HepG2 (cell line): ENCODE results near the gene KLF3. TPM values are rescaled to one million over a fixed set of nuclear protein-coding genes. Genes with fewer than 3 reads are reported as not detected.

Source experiments
- AGO1 ChIP-seq: fragments of 200-400 bp; formaldehyde crosslinking; IDR thresholded peaks from 2 replicates; pipeline ENCODE4 v1.6.1; 2017; ENCODE audit warnings: mild to moderate bottlenecking, low read depth, low read length, moderate library complexity; ENCODE audit not compliant: poor library complexity, severe bottlenecking
- DMAP1 ChIP-seq: IDR thresholded peaks from 2 replicates; pipeline ENCODE4 v1.6.1; 2016
- NFYC ChIP-seq: IDR thresholded peaks from 2 replicates; pipeline ENCODE4 v1.6.1; 2016; ENCODE audit warnings: missing genetic modification reagents, missing compliant biosample characterization
- NONO ChIP-seq, 2 experiments: fragments of 450-650 bp in 1 of 2; sonication (generic) in 1 of 2; formaldehyde crosslinking in 1 of 2; IDR thresholded peaks in 1 of 2; conservative IDR thresholded peaks in 1 of 2; 2 replicates each; pipeline versions ENCODE4 v1.6.1 to v1.8.0; 2017 to 2022; ENCODE audit warnings: mild to moderate bottlenecking in 1 of 2, missing genetic modification reagents in 1 of 2, moderate library complexity in 1 of 2
- PHF21A ChIP-seq: sonication (generic); formaldehyde crosslinking; IDR thresholded peaks from 2 replicates; pipeline ENCODE4 v1.5.0; 2020; ENCODE audit warnings: mild to moderate bottlenecking, missing genetic modification reagents
- POLR2G ChIP-seq: fragments of 200-400 bp; formaldehyde crosslinking; IDR thresholded peaks from 2 replicates; pipeline ENCODE4 v1.6.1; 2018; ENCODE audit warnings: mild to moderate bottlenecking, low read depth, low read length, moderate library complexity
- RBM22 ChIP-seq: fragments of 200-400 bp; formaldehyde crosslinking; optimal IDR thresholded peaks from 2 replicates; pipeline ENCODE3; 2017; ENCODE audit warnings: mild to moderate bottlenecking, low read length, moderate library complexity
- REPIN1 ChIP-seq: sonication (generic); formaldehyde crosslinking; IDR thresholded peaks from 2 replicates; pipeline ENCODE4 v1.8.0; 2022; ENCODE audit warnings: missing genetic modification reagents, low read depth, mild to moderate bottlenecking, borderline replicate concordance
- SRSF1 ChIP-seq: fragments of 200-400 bp; formaldehyde crosslinking; optimal IDR thresholded peaks from 2 replicates; pipeline ENCODE3; 2017; ENCODE audit warnings: mild to moderate bottlenecking, low read depth, low read length, moderate library complexity
- TOPORS ChIP-seq: sonication (generic); formaldehyde crosslinking; IDR thresholded peaks from 2 replicates; pipeline ENCODE4 v1.8.0; 2023; ENCODE audit warnings: mild to moderate bottlenecking, missing genetic modification reagents
- ZFY ChIP-seq: sonication (generic); formaldehyde crosslinking; IDR thresholded peaks from 2 replicates; pipeline ENCODE4 v1.4.0; 2020; ENCODE audit warnings: missing genetic modification reagents
- ZNF180 ChIP-seq: sonication (generic); formaldehyde crosslinking; IDR thresholded peaks from 2 replicates; pipeline ENCODE4 v1.4.0; 2020; ENCODE audit warnings: low read depth, missing genetic modification reagents, borderline replicate concordance
- ZNF3 ChIP-seq: IDR thresholded peaks from 2 replicates; pipeline ENCODE4 v1.7.0; 2017; ENCODE audit warnings: inconsistent platforms
- ZNF496 ChIP-seq: sonication (generic); formaldehyde crosslinking; IDR thresholded peaks from 2 replicates; pipeline ENCODE4 v1.8.1; 2023; ENCODE audit warnings: mild to moderate bottlenecking, moderate library complexity, missing genetic modification reagents; ENCODE audit not compliant: insufficient replicate concordance
- ZNF670 ChIP-seq: sonication (generic); formaldehyde crosslinking; IDR thresholded peaks from 2 replicates; pipeline ENCODE4 v1.8.0; 2022; ENCODE audit warnings: mild to moderate bottlenecking, missing genetic modification reagents, borderline replicate concordance
- ZNF766 ChIP-seq: sonication (generic); formaldehyde crosslinking; IDR thresholded peaks from 2 replicates; pipeline ENCODE4 v1.5.0; 2020; ENCODE audit warnings: missing genetic modification reagents, borderline replicate concordance
- ZNF782 ChIP-seq: sonication (generic); formaldehyde crosslinking; IDR thresholded peaks from 2 replicates; pipeline ENCODE4 v1.4.0; 2020; ENCODE audit warnings: missing genetic modification reagents, mild to moderate bottlenecking, borderline replicate concordance
- polyA plus RNA-seq, 8 experiments: library from polyadenylated mRNA; depleted of rRNA in 3 of 8; stranded (reverse) in 7 of 8; unstranded in 1 of 8; fragments of >200 nt; fragmentation: Illumina TruSeq in 4 of 8; extraction: Trizol in 4 of 8; gene quantifications; 2 replicates each; pipeline versions ENCODE4 v1.2.1 to v1.2.3, GENCODE V29; 2011 to 2016; ENCODE audit warnings: low read depth in 4 of 8, missing spikeins in 1 of 8, mixed read lengths in 1 of 8; ENCODE audit not compliant: insufficient read depth in 1 of 8
- total RNA-seq, 5 experiments: library from RNA; depleted of rRNA; stranded (reverse); fragments of >200 nt; fragmentation: Illumina TruSeq; extraction: Trizol; gene quantifications; 2 replicates each; pipeline ENCODE4 v1.2.3, GENCODE V29; 2016; ENCODE audit warnings: low read depth in 1 of 5
- TF ChIP-seq, protein P1 (sequence below): sonication (generic); formaldehyde crosslinking; IDR thresholded peaks from 2 replicates; pipeline ENCODE4 v1.4.0; 2020; ENCODE audit warnings: mild to moderate bottlenecking, missing genetic modification reagents
- TF ChIP-seq, protein P2 (sequence below): sonication (generic); formaldehyde crosslinking; IDR thresholded peaks from 2 replicates; pipeline ENCODE4 v1.8.1; 2023; ENCODE audit warnings: missing genetic modification reagents, inconsistent platforms, borderline replicate concordance
- TF ChIP-seq, protein P3 (sequence below): sonication (generic); formaldehyde crosslinking; IDR thresholded peaks from 2 replicates; pipeline ENCODE4 v1.5.1; 2020; ENCODE audit warnings: missing genetic modification reagents, mild to moderate bottlenecking, borderline replicate concordance
- TF ChIP-seq, protein P4 (sequence below): sonication (generic); formaldehyde crosslinking; conservative IDR thresholded peaks from 2 replicates; pipeline ENCODE4 v1.8.0; 2022; ENCODE audit warnings: missing genetic modification reagents

Gene KLF3
- total and polyA plus RNA-seq, 2 of the 13 experiments (the other 11 are each of a cell fraction or from before 2014, with no cell fraction given): 29.1 to 37.8 TPM

DNA sequence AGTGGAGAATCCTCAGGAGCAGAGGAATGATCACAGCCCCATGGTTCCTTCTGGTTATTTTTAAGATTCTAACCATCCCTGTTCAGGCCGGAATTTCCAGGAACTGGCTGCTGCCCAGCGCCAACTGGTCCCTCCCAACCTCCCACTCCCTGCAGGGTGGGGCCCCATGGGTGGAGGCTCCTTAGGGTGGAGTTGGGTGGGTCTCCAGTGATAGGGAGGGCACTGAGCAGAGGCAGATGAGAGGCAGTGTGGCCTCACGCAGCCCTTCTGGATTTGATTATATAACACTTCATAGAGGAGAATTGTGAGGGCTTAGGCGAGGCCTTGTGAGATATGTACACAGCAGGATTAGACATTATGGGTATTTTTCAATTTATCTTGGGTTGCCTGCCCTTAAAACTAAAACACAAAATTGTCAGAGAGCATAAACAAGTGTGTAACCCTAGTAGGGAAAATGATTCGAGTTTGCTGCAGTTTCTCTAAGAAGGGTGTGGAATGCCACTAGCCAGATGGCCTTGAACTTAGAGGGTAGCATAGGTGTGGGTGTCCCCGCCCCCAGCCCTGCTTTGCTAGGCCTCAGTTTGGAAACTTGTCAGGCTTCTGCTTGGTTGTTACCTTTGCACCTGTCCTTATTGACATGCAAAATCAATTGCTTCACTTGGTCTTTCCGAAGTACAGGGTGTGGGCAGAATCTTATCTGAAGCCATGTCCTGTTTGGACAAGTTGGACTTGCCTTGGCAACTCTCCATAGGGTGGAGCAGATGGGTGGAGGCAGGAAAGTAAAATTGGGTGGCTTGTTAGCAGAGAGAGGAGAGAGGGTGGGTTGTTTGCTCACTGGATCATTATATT lies 9.4 kb downstream of the KLF3 start (continued):
- TF ChIP-seq NONO (IDR thresholded peaks at IDR 0.05): no peak
- peak; percentile 96 for TF ChIP-seq NONO (CRISPR knock-in tag; conservative IDR thresholded peaks at IDR 0.05)
- TF ChIP-seq ZNF180: no peak
- TF ChIP-seq DMAP1: peak; percentile 75; the same call in 1 of the 2 replicates
- peak; percentile 92; the same call in 1 of the 2 replicates for TF ChIP-seq REPIN1 (CRISPR knock-in tag)
- no peak for TF ChIP-seq ZNF766
- peak; percentile 80 for TF ChIP-seq POLR2G
- no peak for TF ChIP-seq SRSF1
- no peak for TF ChIP-seq ZNF782 (CRISPR knock-in tag)
- no peak for TF ChIP-seq ZNF3 (CRISPR knock-in tag)
- TF ChIP-seq ZNF496 (CRISPR knock-in tag): no peak
- TF ChIP-seq ZNF670: no peak; the same call in 1 of the 2 replicates
- peak; percentile 100 for TF ChIP-seq RBM22
- TF ChIP-seq, protein P1, sequence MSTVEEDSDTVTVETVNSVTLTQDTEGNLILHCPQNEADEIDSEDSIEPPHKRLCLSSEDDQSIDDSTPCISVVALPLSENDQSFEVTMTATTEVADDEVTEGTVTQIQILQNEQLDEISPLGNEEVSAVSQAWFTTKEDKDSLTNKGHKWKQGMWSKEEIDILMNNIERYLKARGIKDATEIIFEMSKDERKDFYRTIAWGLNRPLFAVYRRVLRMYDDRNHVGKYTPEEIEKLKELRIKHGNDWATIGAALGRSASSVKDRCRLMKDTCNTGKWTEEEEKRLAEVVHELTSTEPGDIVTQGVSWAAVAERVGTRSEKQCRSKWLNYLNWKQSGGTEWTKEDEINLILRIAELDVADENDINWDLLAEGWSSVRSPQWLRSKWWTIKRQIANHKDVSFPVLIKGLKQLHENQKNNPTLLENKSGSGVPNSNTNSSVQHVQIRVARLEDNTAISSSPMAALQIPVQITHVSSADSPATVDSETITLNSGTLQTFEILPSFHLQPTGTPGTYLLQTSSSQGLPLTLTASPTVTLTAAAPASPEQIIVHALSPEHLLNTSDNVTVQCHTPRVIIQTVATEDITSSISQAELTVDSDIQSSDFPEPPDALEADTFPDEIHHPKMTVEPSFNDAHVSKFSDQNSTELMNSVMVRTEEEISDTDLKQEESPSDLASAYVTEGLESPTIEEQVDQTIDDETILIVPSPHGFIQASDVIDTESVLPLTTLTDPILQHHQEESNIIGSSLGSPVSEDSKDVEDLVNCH (CRISPR knock-in tag): no peak
- TF ChIP-seq, protein P2, sequence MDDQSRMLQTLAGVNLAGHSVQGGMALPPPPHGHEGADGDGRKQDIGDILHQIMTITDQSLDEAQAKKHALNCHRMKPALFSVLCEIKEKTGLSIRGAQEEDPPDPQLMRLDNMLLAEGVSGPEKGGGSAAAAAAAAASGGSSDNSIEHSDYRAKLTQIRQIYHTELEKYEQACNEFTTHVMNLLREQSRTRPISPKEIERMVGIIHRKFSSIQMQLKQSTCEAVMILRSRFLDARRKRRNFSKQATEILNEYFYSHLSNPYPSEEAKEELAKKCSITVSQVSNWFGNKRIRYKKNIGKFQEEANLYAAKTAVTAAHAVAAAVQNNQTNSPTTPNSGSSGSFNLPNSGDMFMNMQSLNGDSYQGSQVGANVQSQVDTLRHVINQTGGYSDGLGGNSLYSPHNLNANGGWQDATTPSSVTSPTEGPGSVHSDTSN: no peak
- peak; percentile 80 for TF ChIP-seq ZFY
- TF ChIP-seq TOPORS: no peak
- TF ChIP-seq, protein P3, sequence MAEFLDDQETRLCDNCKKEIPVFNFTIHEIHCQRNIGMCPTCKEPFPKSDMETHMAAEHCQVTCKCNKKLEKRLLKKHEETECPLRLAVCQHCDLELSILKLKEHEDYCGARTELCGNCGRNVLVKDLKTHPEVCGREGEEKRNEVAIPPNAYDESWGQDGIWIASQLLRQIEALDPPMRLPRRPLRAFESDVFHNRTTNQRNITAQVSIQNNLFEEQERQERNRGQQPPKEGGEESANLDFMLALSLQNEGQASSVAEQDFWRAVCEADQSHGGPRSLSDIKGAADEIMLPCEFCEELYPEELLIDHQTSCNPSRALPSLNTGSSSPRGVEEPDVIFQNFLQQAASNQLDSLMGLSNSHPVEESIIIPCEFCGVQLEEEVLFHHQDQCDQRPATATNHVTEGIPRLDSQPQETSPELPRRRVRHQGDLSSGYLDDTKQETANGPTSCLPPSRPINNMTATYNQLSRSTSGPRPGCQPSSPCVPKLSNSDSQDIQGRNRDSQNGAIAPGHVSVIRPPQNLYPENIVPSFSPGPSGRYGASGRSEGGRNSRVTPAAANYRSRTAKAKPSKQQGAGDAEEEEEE: no peak; the same call in 1 of the 2 replicates
- no peak; the same call in 1 of the 2 replicates for TF ChIP-seq NFYC
- no peak for TF ChIP-seq AGO1
- TF ChIP-seq PHF21A: peak; percentile 98
- TF ChIP-seq, protein P4, sequence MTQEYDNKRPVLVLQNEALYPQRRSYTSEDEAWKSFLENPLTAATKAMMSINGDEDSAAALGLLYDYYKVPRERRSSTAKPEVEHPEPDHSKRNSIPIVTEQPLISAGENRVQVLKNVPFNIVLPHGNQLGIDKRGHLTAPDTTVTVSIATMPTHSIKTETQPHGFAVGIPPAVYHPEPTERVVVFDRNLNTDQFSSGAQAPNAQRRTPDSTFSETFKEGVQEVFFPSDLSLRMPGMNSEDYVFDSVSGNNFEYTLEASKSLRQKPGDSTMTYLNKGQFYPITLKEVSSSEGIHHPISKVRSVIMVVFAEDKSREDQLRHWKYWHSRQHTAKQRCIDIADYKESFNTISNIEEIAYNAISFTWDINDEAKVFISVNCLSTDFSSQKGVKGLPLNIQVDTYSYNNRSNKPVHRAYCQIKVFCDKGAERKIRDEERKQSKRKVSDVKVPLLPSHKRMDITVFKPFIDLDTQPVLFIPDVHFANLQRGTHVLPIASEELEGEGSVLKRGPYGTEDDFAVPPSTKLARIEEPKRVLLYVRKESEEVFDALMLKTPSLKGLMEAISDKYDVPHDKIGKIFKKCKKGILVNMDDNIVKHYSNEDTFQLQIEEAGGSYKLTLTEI (CRISPR knock-in tag): no peak
